IMR-90 (cell line): ENCODE data around the gene PUDP. TPM values are rescaled to one million over a fixed set of nuclear protein-coding genes. Genes with fewer than 3 reads are reported as not detected.

Experiments used
- ATAC-seq: fragments of 200-7000 bp; cut with Tn5 transposase; 2 replicates; pipeline ENCODE4 v1.9.1; 2020; ENCODE audit warnings: low read depth, mild to moderate bottlenecking, moderate library complexity
- BruUV-seq: library from RNA; stranded (reverse); fragments of 400-500 nt; replicated peaks from 2 replicates; lab custom pipeline; 2021; lab: Mats Ljungman, UMichigan
- CTCF ChIA-PET: fragments of 300-600 bp; formaldehyde crosslinking; extraction: SDS; loops from one replicate; lab custom pipeline; 2021; ENCODE audit warnings: antibody characterized with exemption; lab: Yijun Ruan, JAX
- POLR2A ChIA-PET: fragments of 300-600 bp; sonication (Branson Sonifier 250); formaldehyde crosslinking; loops from one replicate; lab custom pipeline; 2022; ENCODE audit warnings: antibody characterized with exemption; ENCODE audit not compliant: unreplicated experiment; lab: Charles Lee
- DNase-seq: peaks from one replicate; pipeline ENCODE4 v3.0.0; 2013
- H2AFZ ChIP-seq: replicated peaks from 2 replicates; pipeline ENCODE3; 2013; ENCODE audit warnings: low read length, mild to moderate bottlenecking; ENCODE audit not compliant: poor library complexity
- H2AK5ac ChIP-seq: 2 replicates; pipeline ENCODE4 v1.6.1; 2013; ENCODE audit warnings: low read depth, low read length, inconsistent platforms
- H2AK9ac ChIP-seq: replicated peaks from 2 replicates; pipeline ENCODE3; 2013; ENCODE audit warnings: mild to moderate bottlenecking, low read depth, low read length, moderate library complexity; ENCODE audit not compliant: poor library complexity
- H2BK120ac ChIP-seq: 2 replicates; pipeline ENCODE4 v1.6.1; 2013; ENCODE audit warnings: low read depth, low read length, inconsistent platforms
- H2BK15ac ChIP-seq: 3 replicates; pipeline ENCODE4 v1.6.1; 2013; ENCODE audit warnings: low read depth, low read length, inconsistent platforms
- H2BK20ac ChIP-seq: 2 replicates; pipeline ENCODE4 v1.6.1; 2013; ENCODE audit warnings: low read depth, mild to moderate bottlenecking, inconsistent platforms, low read length, moderate library complexity
- H2BK5ac ChIP-seq: 2 replicates; pipeline ENCODE4 v1.6.1; 2013; ENCODE audit warnings: mild to moderate bottlenecking, low read depth, low read length, inconsistent platforms; ENCODE audit not compliant: poor library complexity, severe bottlenecking
- H3K14ac ChIP-seq: replicated peaks from 2 replicates; pipeline ENCODE4 v1.6.1; 2013; ENCODE audit warnings: low read depth, low read length, inconsistent platforms
- H3K18ac ChIP-seq: 2 replicates; pipeline ENCODE4 v1.6.1; 2013; ENCODE audit warnings: low read depth, low read length, control low read depth
- H3K23ac ChIP-seq: 2 replicates; pipeline ENCODE4 v1.6.1; 2013; ENCODE audit warnings: low read depth, low read length, inconsistent platforms
- H3K27ac ChIP-seq: 2 replicates; pipeline ENCODE4 v1.5.1; 2013; ENCODE audit warnings: mild to moderate bottlenecking, control low read depth, low read length; ENCODE audit not compliant: insufficient read depth
- H3K27me3 ChIP-seq: 2 replicates; pipeline ENCODE4 v1.6.1; 2013; ENCODE audit warnings: low read length; ENCODE audit not compliant: control insufficient read depth, insufficient read depth
- H3K36me3 ChIP-seq: 2 replicates; pipeline ENCODE4 v1.6.1; 2013; ENCODE audit warnings: low read length, mixed read lengths; ENCODE audit not compliant: control insufficient read depth, insufficient read depth
- H3K4ac ChIP-seq: 2 replicates; pipeline ENCODE4 v1.6.1; 2013; ENCODE audit warnings: low read depth, low read length, inconsistent platforms
- H3K4me1 ChIP-seq: 2 replicates; pipeline ENCODE4 v1.6.1; 2013; ENCODE audit warnings: low read length, mixed read lengths; ENCODE audit not compliant: control insufficient read depth, insufficient read depth
- H3K4me2 ChIP-seq: 2 replicates; pipeline ENCODE4 v1.6.1; 2013; ENCODE audit warnings: low read depth, mild to moderate bottlenecking, control low read depth, low read length, moderate library complexity
- H3K4me3 ChIP-seq: 2 replicates; pipeline ENCODE4 v1.5.1; 2013; ENCODE audit warnings: low read depth, mild to moderate bottlenecking, control low read depth, low read length, moderate library complexity; ENCODE audit not compliant: insufficient read depth
- H3K56ac ChIP-seq: 2 replicates; pipeline ENCODE4 v1.6.1; 2013; ENCODE audit warnings: low read length, inconsistent platforms; ENCODE audit not compliant: insufficient read depth; ENCODE audit errors: extremely low read depth
- H3K79me1 ChIP-seq, 2 experiments: 2 replicates each; pipeline ENCODE4 v1.6.1; 2013; ENCODE audit warnings: low read length in 2 of 2, inconsistent platforms in 1 of 2, low read depth in 1 of 2
- H3K9ac ChIP-seq: 2 replicates; pipeline ENCODE4 v1.6.1; 2013; ENCODE audit warnings: low read depth, low read length, control low read depth
- H3K9me1 ChIP-seq: 2 replicates; pipeline ENCODE4 v1.6.1; 2013; ENCODE audit warnings: low read length, inconsistent platforms; ENCODE audit not compliant: insufficient read depth
- H3K9me3 ChIP-seq: 2 replicates; pipeline ENCODE4 v1.6.1; 2013; ENCODE audit warnings: low read length; ENCODE audit not compliant: control insufficient read depth, insufficient read depth
- H4K20me1 ChIP-seq: 2 replicates; pipeline ENCODE4 v1.6.1; 2013; ENCODE audit warnings: low read length, inconsistent platforms; ENCODE audit not compliant: insufficient read depth
- H4K5ac ChIP-seq: 2 replicates; pipeline ENCODE4 v1.6.1; 2013; ENCODE audit warnings: mild to moderate bottlenecking, low read depth, low read length, control low read depth
- H4K8ac ChIP-seq, 2 experiments: 2 replicates each; pipeline ENCODE4 v1.6.1; 2013; ENCODE audit warnings: low read depth in 2 of 2, low read length in 2 of 2, control low read depth in 1 of 2, inconsistent platforms in 1 of 2
- H4K91ac ChIP-seq: 2 replicates; pipeline ENCODE4 v1.6.1; 2013; ENCODE audit warnings: low read depth, low read length, inconsistent platforms; ENCODE audit not compliant: insufficient read depth
- BHLHE40 ChIP-seq: fragments of 150-350 bp; IDR thresholded peaks from 2 replicates; pipeline ENCODE4 v1.6.1; 2016; ENCODE audit warnings: mild to moderate bottlenecking, low read depth, low read length
- CHD1 ChIP-seq: IDR thresholded peaks from 2 replicates; pipeline ENCODE4 v1.6.1; 2012; ENCODE audit warnings: low read depth, low read length, improper control_type of control experiment
- RAD21 ChIP-seq: IDR thresholded peaks from 2 replicates; pipeline ENCODE4 v1.6.1; 2012; ENCODE audit warnings: low read length, improper control_type of control experiment
- RCOR1 ChIP-seq: IDR thresholded peaks from 2 replicates; pipeline ENCODE4 v1.6.1; 2012; ENCODE audit warnings: mild to moderate bottlenecking, low read length, improper control_type of control experiment; ENCODE audit not compliant: insufficient replicate concordance
- RFX5 ChIP-seq: IDR thresholded peaks from 2 replicates; pipeline ENCODE4 v1.8.0; 2012; ENCODE audit warnings: low read depth, mild to moderate bottlenecking, low read length, moderate library complexity
- WGBS, 2 experiments: methylation state at CpG; one replicate each; pipeline versions ENCODE4 v1.1.5 to v1.1.7; 2013; ENCODE audit warnings: missing lambda C conversion rate in 2 of 2; ENCODE audit not compliant: insufficient read length in 1 of 2; ENCODE audit errors: extremely low coverage in 2 of 2; 5-methylcytosine and 5-hydroxymethylcytosine counted together
- dilution Hi-C: fragments of 300-500 bp; cut with HindIII; formaldehyde crosslinking; loops from one replicate; pipeline ENCODE4 v1.14.3; 2018; ENCODE audit warnings: low sequenced_read_pairs; ENCODE audit not compliant: unreplicated experiment
- in situ Hi-C: fragments of 300-500 bp; cut with MboI; formaldehyde crosslinking; loops from 3 replicates; pipeline ENCODE4 v1.14.3; 2019; ENCODE audit warnings: low sequenced_read_pairs, inconsistent platforms, mixed read lengths
- intact Hi-C: fragments of 100-400 bp; cut with micrococcal nuclease; formaldehyde crosslinking; loops from 2 replicates; pipeline ENCODE4 v1.10.0; 2022
- polyA plus RNA-seq, 3 experiments: library from polyadenylated mRNA; depleted of rRNA; stranded (reverse); fragments of >200 nt; gene quantifications; 2 replicates each; pipeline ENCODE4 v1.2.3, GENCODE V29; 2012; ENCODE audit warnings: low replicate concordance in 1 of 3
- total RNA-seq: library from RNA; depleted of rRNA; stranded (reverse); fragments of >200 nt; gene quantifications from 2 replicates; pipeline ENCODE4 v1.2.3, GENCODE V29; 2012
- TF ChIP-seq, protein P1 (sequence below): conservative IDR thresholded peaks from 2 replicates; pipeline ENCODE4 v1.5.1; 2012; ENCODE audit warnings: mild to moderate bottlenecking, low read depth, low read length, improper control_type of control experiment

PUDP gene
- total and polyA plus RNA-seq, 2 of the 4 experiments (the other 2 are of a cell fraction), result 22.2 to 28.6 TPM

DNA sequence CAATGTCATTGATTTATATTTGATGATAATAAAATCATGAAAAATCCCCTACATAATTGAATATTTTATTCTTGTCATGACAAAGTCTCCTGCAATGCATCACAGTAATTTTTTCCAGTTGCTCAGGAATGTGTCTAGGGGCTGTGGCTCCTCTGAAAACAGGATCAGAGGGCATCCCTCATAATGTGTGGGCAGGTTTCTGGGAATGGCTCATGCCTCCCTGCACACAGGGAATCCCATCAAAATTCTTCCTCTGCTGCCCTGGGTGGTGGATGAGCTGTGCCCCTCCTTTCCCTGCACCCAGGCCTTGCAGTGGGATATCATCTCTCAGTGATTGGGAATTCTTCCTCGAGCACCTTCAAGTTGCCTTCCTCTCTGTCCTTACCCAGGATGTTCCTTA, 20.4 kb upstream of the PUDP start:
- dilution Hi-C loops, result no loop called here
- H2AK5ac ChIP-seq, result no peak overlapping the region
- H3K23ac ChIP-seq, result no peak overlapping the region
- ChIA-PET POLR2A (no interaction called here), CTCF (no interaction called here)
- no peaks in the 10 kb centered on the region for H4K20me1 ChIP-seq
- no peak overlapping the region for H4K8ac ChIP-seq
- H3K4me1 ChIP-seq, result no peaks in the 10 kb centered on the region
- no TSS peak for BruUV-seq
- H4K91ac ChIP-seq, result no peak overlapping the region
- no peak overlapping the region for H4K5ac ChIP-seq
- intact Hi-C loops, result no loop called here
- no peak overlapping the region for H3K56ac ChIP-seq
- H3K4me3 ChIP-seq, result no peak overlapping the region
- H2AFZ ChIP-seq, result no peak overlapping the region
- no peaks in the 10 kb centered on the region for H3K79me1 ChIP-seq
- H2BK120ac ChIP-seq, result no peak overlapping the region
- H3K27me3 ChIP-seq, result no peaks in the 10 kb centered on the region
- H2AK9ac ChIP-seq, result no peak overlapping the region
- H3K4me2 ChIP-seq, result no peak overlapping the region
- no peak overlapping the region for H3K14ac ChIP-seq
- no CpG with 5 or more reads among the region's 1 CpG for WGBS, 2 experiments
- no peaks in the 10 kb centered on the region for H3K9me3 ChIP-seq
- no peak overlapping the region for H3K4ac ChIP-seq
- no peaks in the 10 kb centered on the region for H3K36me3 ChIP-seq
- ATAC-seq, result no peak
- no peak overlapping the region for H3K18ac ChIP-seq
- in situ Hi-C loops, result no loop called here
- DNase-seq, result no peak
- no peak overlapping the region for H2BK5ac ChIP-seq
- TF ChIP-seq CHD1, result no peak
- no peak for TF ChIP-seq RFX5
- TF ChIP-seq RAD21, result no peak
- TF ChIP-seq, protein P1, sequence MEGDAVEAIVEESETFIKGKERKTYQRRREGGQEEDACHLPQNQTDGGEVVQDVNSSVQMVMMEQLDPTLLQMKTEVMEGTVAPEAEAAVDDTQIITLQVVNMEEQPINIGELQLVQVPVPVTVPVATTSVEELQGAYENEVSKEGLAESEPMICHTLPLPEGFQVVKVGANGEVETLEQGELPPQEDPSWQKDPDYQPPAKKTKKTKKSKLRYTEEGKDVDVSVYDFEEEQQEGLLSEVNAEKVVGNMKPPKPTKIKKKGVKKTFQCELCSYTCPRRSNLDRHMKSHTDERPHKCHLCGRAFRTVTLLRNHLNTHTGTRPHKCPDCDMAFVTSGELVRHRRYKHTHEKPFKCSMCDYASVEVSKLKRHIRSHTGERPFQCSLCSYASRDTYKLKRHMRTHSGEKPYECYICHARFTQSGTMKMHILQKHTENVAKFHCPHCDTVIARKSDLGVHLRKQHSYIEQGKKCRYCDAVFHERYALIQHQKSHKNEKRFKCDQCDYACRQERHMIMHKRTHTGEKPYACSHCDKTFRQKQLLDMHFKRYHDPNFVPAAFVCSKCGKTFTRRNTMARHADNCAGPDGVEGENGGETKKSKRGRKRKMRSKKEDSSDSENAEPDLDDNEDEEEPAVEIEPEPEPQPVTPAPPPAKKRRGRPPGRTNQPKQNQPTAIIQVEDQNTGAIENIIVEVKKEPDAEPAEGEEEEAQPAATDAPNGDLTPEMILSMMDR, result no peak
- TF ChIP-seq RCOR1, result no peak
- no peak for TF ChIP-seq BHLHE40
- H2BK20ac ChIP-seq, result no peak overlapping the region
- H3K27ac ChIP-seq, result no peak overlapping the region
- no peaks in the 10 kb centered on the region for H3K9me1 ChIP-seq
- H3K9ac ChIP-seq, result no peak overlapping the region
- no peak overlapping the region for H2BK15ac ChIP-seq
